GM12865 (cell line): ENCODE measurements around the gene ERCC6.

Experiments
- DNase-seq: peaks from one replicate; pipeline ENCODE4 v3.0.0; 2010; ENCODE audit warnings: low read depth
- H3K4me3 ChIP-seq: 2 replicates; pipeline ENCODE4 v1.5.1; 2011; ENCODE audit warnings: mild to moderate bottlenecking, low read depth, low read length, control low read depth
- TF ChIP-seq, protein P1 (sequence below): IDR thresholded peaks from 2 replicates; pipeline ENCODE4 v1.5.1; 2011; ENCODE audit warnings: low read length, control low read depth, low read depth, inconsistent platforms; ENCODE audit not compliant: insufficient read depth; ENCODE audit errors: missing control alignments

The ERCC6 gene

GRCh38 chr10:49562893-49563292, 24.0 kb upstream of the ERCC6 start:
- H3K4me3 ChIP-seq: no peak overlapping the region
- TF ChIP-seq, protein P1, sequence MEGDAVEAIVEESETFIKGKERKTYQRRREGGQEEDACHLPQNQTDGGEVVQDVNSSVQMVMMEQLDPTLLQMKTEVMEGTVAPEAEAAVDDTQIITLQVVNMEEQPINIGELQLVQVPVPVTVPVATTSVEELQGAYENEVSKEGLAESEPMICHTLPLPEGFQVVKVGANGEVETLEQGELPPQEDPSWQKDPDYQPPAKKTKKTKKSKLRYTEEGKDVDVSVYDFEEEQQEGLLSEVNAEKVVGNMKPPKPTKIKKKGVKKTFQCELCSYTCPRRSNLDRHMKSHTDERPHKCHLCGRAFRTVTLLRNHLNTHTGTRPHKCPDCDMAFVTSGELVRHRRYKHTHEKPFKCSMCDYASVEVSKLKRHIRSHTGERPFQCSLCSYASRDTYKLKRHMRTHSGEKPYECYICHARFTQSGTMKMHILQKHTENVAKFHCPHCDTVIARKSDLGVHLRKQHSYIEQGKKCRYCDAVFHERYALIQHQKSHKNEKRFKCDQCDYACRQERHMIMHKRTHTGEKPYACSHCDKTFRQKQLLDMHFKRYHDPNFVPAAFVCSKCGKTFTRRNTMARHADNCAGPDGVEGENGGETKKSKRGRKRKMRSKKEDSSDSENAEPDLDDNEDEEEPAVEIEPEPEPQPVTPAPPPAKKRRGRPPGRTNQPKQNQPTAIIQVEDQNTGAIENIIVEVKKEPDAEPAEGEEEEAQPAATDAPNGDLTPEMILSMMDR: no peak
- DNase-seq: no peak

GRCh38 chr10:49560526-49560925, 21.6 kb upstream of the ERCC6 start:
- TF ChIP-seq, protein P1: no peak

GRCh38 chr10:49559476-49559875, 20.6 kb upstream of the ERCC6 start:
- DNase-seq: no peak
- H3K4me3 ChIP-seq: no peak overlapping the region
- TF ChIP-seq, protein P1: no peak

More at GRCh38 chr10:49560526-49560925, 21.6 kb upstream of the ERCC6 start:
- DNase-seq: no peak
- H3K4me3 ChIP-seq: no peak overlapping the region

GRCh38 chr10:49558190-49558589, 19.3 kb upstream of the ERCC6 start:
- H3K4me3 ChIP-seq: no peak overlapping the region
- TF ChIP-seq, protein P1: no peak
- DNase-seq: no peak

GRCh38 chr10:49557681-49558080, 18.8 kb upstream of the ERCC6 start:
- no peak for DNase-seq
- H3K4me3 ChIP-seq: no peak overlapping the region
- TF ChIP-seq, protein P1: no peak

DNA sequence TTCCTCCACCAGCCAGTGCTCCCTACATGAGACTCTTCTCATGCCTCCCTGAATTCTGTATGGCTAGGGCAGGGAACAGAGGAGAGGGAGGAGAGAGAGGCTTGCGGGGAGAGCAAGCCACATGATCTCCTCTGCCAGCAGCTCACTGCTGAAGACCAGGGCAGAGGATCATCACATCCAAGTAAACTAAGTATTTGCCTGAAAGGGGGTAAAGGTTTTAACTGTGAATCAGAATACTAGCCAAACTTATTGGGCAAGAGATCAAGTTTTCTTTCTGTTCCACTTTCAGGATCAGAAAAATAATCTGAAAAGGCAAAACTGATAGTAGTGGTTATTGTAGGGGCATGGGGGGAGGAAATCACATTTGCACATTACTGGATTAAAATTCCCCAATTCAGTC, 17.8 kb upstream of the ERCC6 start:
- DNase-seq: no peak
- no peak overlapping the region for H3K4me3 ChIP-seq
- TF ChIP-seq, protein P1: no peak

DNA sequence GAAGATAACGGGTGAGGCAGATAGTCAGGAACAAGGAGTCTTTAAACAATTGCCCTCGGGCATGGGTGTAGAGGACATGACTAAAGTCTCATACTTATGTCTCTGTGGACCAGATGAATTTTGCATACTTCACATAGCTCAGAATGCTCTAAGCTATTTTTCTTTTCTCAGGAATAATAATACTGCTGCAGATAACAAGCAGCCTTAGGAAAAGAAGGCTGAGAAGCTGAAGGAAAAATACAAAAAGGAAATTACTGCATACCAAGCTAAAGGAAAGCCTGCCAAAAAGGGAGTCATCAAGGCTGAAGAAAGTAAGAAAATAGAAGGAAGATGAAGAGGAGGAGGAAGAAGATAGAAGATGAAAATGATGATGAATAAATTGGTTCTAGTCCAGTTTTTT, 13.4 kb upstream of the ERCC6 start:
- no peak for DNase-seq
- TF ChIP-seq, protein P1: no peak
- no peak overlapping the region for H3K4me3 ChIP-seq
